Mucosa of gallbladder (tissue), 1 donor: ENCODE measurements around the gene CPEB4. TPM values are rescaled to one million over a fixed set of nuclear protein-coding genes. Genes with fewer than 3 reads are reported as not detected.

ENCODE experiments used
- DNase-seq: peaks from one replicate; pipeline ENCODE4 v3.0.0-alpha.2; 2020; ENCODE audit warnings: low spot score
- total RNA-seq: library from RNA; stranded (reverse); gene quantifications from one replicate; pipeline ENCODE4 v1.2.1, GENCODE V29; 2021
- donor health status: DM: no; HTN: no; CAD: no.

Gene CPEB4
- total RNA-seq, 1 donor from 2014 or later = 50.6 TPM

- DNase-seq = no peak
Measured at GRCh38 chr5:173858670-173859407, 29.3 kb upstream of the CPEB4 start.

DNA sequence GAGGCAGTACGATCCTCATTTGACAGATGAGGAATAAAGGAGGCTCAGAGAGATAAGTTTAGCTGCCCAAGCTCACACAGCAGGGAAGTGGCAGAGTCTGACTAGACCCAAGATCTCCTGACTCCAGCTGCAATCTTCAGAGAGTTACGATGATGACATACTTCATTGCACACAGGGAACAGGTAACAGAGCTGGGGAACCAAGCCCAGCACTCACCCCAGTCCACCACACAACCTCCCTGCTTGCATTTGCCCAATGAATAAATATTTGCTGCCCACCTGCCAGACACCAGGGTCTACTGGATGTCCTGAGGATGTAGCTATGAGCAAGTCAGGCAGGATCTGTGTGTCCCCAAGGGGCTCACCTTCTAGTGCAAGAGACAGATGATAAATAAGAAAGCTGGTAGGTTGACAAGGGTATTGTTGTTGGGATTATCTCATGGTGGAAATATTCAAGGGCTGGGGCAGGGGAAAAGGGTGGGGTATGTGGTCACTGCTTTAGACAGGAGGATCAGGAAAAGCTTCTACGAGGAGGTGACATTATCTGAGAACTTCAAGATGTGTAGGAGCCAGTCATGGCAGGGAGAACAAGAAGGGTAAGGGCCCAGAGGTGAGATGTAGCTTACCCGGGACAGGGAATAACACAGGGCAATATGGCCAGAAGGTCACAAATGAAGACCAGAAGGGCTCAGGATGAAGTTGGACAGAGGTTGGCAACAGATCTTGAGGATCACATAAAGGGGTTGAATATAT lies 28.6 kb upstream of the CPEB4 start:
- DNase-seq = no peak

DNA sequence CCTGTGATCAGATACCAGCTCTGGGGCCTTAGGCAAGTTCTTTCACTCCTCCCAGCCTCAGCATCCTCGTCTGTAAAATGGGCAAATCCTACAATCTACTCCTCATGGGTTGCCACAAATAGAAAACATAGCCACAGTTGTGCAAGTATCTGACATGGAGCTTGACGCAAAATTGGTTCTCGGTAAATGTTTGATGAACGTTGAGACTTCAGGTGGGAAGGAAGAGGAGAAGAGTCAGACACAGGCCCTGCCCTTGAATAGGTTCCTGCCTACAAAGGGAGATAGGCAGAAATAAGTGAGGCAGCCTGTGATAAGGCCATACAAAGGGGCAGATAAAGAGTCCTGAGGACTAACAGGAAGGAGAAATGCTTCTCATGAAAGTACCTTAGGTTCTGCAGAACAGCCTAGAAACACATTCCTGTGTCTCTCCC lies 26.1 kb upstream of the CPEB4 start:
- no peak for DNase-seq

- DNase-seq = no peak
Measured at GRCh38 chr5:173863359-173863758, 24.8 kb upstream of the CPEB4 start.

GRCh38 chr5:173864126-173865050 lies 23.8 kb upstream of the CPEB4 start:
- no peak for DNase-seq

DNA sequence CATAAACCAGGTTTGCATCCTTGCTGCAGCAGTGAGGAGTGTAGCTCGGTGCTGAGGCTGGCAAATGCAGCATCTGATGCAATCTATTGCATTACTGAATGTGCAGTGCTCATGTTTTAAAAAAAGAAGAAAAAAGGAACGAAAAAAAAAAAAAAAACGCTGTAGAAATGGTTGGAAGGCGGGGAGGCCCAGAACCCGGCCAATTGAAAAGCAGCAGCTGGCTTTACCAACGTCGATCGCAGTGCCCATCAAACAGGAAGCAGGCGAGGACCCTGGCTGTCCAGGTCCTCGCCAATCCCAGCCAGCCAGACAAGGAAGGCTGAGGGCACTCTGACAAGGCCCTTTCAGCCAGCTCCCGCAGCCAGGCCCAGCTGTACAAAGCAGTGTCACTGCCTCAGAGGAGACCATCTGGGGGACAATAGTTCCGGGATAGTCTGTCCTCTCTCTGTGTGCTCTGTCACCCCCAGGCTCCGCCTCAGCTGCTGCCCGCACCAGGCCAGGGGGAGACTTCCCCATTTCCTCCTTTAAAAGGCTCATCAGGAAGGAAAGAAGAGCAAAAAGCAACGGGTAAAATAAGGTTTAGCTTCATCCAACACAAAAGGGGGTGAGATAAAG lies 21.8 kb upstream of the CPEB4 start:
- DNase-seq = no peak

GRCh38 chr5:173866858-173867679 lies 21.1 kb upstream of the CPEB4 start:
- DNase-seq = no peak

DNA sequence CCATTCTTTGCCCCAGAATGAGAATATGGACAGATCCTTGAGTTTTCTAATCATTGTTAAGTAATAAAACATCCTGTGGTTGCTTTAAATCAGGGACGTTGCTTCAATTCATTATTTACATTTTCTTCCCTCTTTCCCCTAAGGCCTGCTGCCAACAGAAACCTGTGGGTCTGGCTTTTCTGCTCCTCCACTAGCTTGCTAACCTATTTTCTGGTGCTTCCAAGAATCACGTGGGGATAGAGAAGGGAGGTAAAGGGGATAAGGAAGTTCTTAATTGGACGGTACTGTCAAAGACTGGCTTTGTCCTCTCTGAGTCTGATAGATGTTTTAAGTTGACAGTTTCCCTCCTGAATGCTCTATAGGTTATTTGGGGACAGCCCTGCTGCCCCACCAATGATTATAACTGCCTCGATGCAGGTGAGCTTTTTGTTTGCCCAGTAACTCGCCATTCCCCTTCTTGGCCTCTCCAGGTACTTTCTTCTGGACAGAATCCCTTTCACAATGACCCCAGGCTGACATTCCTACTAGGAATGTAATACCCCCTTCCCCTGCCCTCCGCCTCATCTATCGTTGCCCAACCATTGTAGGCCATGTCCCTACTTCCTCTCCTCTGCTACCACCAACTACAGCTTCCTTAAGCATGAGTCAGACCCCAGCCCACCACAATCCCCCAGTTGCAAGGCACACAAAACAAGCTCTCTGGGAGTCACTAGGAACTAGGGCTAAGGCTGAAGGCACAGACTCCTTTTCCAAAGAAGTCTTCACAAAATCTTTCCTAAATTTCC lies 19.9 kb upstream of the CPEB4 start:
- DNase-seq = peak; percentile 45

GRCh38 chr5:173869316-173869715 lies 18.8 kb upstream of the CPEB4 start:
- DNase-seq = no peak

DNA sequence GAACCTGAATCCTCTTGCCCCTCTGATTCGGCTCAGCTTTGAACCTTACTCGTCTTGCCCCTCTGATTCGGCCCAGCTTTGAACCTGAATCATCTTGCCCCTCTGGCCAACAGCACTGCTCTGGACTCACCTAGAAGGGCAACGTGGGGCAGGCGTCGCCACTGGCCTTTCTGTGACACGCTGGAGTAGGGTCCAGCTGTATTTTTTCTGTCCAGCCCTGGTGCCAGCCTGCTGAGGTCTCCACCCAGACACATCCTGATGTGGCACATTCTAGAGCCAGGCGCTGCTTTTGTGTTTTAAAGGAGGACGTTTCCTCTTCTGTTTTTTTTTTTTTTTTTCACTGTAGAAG lies 15.2 kb upstream of the CPEB4 start:
- DNase-seq = no peak

GRCh38 chr5:173873306-173873922 lies 14.7 kb upstream of the CPEB4 start:
- no peak for DNase-seq

GRCh38 chr5:173875189-173875588 lies 13.0 kb upstream of the CPEB4 start:
- DNase-seq = no peak

DNA sequence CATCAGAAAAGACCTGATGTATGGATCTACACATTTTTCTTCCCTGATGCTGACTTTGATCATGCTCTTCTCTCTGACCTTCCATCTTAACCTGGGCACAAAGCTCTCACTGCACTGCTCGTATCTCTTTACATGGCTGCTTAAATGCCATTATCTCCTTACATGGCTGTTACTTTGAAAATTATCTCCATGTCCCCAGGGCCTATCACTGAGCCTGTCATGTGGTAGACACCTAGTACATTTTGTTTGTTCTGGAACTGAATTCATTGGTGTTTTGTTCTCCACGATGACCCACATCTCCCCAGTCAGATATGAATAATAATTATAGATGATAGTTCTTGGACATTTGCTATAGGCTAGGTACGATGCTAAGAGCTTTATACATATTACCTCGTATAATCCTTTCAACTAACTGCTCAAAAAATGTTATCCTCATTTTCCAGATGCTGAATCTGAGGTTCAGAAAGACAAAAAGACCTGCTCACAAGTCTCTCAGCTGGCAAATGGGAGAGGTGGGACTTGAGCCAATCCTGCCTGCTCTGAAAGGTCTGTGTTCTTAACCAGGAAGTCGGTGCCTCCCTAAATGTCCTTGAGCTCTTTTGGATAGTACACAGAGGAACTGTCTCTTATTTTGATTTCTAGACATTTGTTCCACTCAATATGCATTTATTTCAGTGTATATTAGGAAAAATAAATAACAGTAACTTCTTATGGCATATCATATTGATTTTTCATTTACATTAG lies 9.8 kb upstream of the CPEB4 start:
- peak; percentile 54 for DNase-seq

GRCh38 chr5:173880306-173880985 lies 7.7 kb upstream of the CPEB4 start:
- no peak for DNase-seq

DNA sequence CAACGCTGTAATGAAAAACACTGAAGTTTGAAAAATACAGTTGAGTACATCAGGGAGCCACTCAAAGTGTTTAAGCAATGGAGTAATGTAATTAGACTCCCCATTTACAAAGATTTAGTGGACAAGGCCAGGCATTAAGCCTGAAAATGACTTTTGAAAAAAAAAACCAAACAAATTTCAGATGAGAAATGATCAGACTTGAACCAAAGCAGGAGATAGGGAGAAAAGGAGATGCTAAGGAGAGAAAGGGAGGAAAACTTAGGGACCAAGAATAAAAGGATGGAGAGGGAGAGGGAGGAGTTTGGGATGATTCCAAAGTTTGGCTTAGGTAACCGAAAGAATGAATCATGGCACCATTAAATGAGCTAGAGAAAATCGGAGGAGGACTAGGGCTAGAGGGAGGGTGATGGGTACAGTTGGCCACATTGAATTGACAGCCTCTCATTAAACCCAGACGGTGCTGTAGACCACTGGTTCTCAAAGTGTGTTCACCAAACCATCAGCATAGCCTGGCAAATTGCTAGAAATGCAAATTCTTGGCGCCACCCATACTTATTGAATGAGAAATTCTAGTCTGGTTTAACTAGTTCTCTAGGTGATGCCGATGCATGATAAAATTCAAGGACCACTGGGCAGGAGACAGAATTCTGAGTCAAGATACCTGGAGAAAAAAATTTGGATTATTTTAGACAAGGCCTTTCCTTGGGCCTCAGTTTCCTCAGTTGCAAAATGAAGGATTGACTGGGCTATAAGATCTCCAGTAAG lies 6.2 kb upstream of the CPEB4 start:
- no peak for DNase-seq

DNA sequence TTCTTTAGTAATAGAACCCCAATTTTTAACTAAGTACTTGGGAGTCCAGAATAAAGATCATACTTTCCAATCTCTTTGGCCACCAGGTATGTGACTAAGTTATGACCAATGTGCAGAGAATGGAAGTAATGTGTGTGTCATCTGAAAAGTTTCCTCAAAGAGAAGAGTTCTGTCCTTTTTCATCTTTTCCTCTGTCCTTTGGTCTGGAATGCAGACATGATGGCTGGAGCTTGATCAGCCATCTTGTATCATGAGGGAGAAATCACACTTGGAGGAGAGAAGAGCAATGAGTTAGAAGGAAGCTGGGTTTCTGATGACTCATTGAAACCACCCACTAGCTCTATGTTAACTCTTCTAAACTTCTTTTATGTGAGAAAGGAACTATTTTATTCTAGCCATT lies 5.5 kb upstream of the CPEB4 start:
- DNase-seq = no peak

DNA sequence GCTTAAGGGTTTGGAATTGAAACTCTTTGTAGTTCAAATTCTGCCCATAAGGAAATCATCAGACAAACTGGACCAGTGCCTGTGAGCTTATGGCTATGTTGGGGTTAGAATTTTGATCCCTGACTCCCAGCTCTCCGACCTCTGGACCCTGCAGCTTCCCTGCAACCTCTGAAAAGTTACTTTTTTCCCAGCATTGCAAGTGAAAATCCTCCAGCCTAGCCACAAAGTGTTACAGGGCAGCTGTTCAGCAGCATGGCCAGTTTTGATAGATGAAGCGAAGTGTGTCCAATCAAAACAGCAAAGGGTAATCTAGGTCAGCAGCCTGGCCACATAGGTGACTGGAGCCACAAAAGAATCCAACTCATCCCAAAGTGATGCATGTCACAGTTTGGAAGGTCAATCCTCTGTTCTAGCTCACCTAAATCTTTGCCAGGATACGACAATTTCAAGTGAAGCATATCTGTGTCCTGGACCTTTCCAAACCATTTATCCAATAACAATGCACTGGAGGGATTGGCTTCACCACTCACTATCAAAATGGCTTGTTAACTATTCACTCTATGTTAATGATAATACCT lies 4.7 kb upstream of the CPEB4 start:
- DNase-seq = no peak
